OCI-LY3 (cell line): ENCODE measurements around the gene VSX1.

Experiments
- H2AFZ ChIP-seq: fragments of 200-600, 300-600 bp; shearing (Covaris generic); 2 replicates; pipeline ENCODE4 v1.6.0; 2014; ENCODE audit warnings: antibody characterized with exemption, low read depth, low read length
- H3K27ac ChIP-seq: fragments of 200-600, 300-600 bp; sonication (generic); 2 replicates; pipeline ENCODE4 v1.5.1; 2014; ENCODE audit warnings: mild to moderate bottlenecking, low read length, moderate library complexity, mixed read lengths
- H3K27me3 ChIP-seq: fragments of 200-600, 300-600 bp; sonication (generic); 2 replicates; pipeline ENCODE4 v1.6.1; 2014; ENCODE audit warnings: low read depth, low read length, mixed read lengths
- H3K36me3 ChIP-seq: fragments of 200-600, 300-600 bp; sonication (generic); replicated peaks from 2 replicates; pipeline ENCODE3; 2014; ENCODE audit warnings: low read depth, low read length, mixed read lengths
- H3K4me1 ChIP-seq: fragments of 300-600, 200-600 bp; sonication (generic); 2 replicates; pipeline ENCODE4 v1.6.1; 2014; ENCODE audit warnings: low read length, mixed read lengths
- H3K4me2 ChIP-seq: fragments of 200-600, 300-600 bp; sonication (generic); 2 replicates; pipeline ENCODE4 v1.6.1; 2014; ENCODE audit warnings: low read length, mixed read lengths
- H3K4me3 ChIP-seq: fragments of 300-600, 200-600 bp; sonication (generic); 2 replicates; pipeline ENCODE4 v1.5.1; 2014; ENCODE audit warnings: antibody characterized with exemption, mild to moderate bottlenecking, low read length, moderate library complexity
- H3K79me2 ChIP-seq: fragments of 300-600, 200-600 bp; shearing (Covaris generic); 2 replicates; pipeline ENCODE4 v1.6.1; 2014; ENCODE audit warnings: mild to moderate bottlenecking, low read length, mixed read lengths
- H3K9ac ChIP-seq: fragments of 300-600, 200-600 bp; shearing (Covaris generic); 2 replicates; pipeline ENCODE4 v1.6.0; 2014; ENCODE audit warnings: mild to moderate bottlenecking, low read length, moderate library complexity
- H3K9me3 ChIP-seq: fragments of 200-600, 300-600 bp; shearing (Covaris generic); 2 replicates; pipeline ENCODE4 v1.6.1; 2014; ENCODE audit warnings: low read length, mixed read lengths; ENCODE audit not compliant: insufficient read depth
- H4K20me1 ChIP-seq: fragments of 200-600, 300-600 bp; sonication (generic); 2 replicates; pipeline ENCODE4 v1.6.1; 2016; ENCODE audit warnings: low read length, mixed read lengths; ENCODE audit not compliant: insufficient read depth
- CTCF ChIP-seq: fragments of 200-600, 300-600 bp; sonication (generic); IDR thresholded peaks from 2 replicates; pipeline ENCODE4 v1.5.1; 2014; ENCODE audit warnings: antibody characterized with exemption, low read length, low read depth
- EZH2phosphoT487 ChIP-seq: fragments of 200-600 bp; shearing (Covaris generic); IDR thresholded peaks from 2 replicates; pipeline ENCODE4 v1.6.1; 2018; ENCODE audit warnings: antibody characterized with exemption, mixed run types, low read depth

Gene VSX1

GRCh38 chr20:25128649-25129048 lies 46.7 kb upstream of the VSX1 start:
- no peak overlapping the region for H2AFZ ChIP-seq
- H3K4me3 ChIP-seq = no peak overlapping the region
- H3K36me3 ChIP-seq = no peaks in the 10 kb centered on the region
- no peak for TF ChIP-seq CTCF
- no peak for TF ChIP-seq EZH2phosphoT487
- H3K9ac ChIP-seq = no peak overlapping the region
- no peak overlapping the region for H3K27ac ChIP-seq
- 0 out of 2 replicates have a peak, but pooled peaks cover 2% of the 10 kb centered on the region for H3K9me3 ChIP-seq
- no peaks in the 10 kb centered on the region for H3K79me2 ChIP-seq
- H3K4me1 ChIP-seq = peaks cover 7% of the 10 kb centered on the region
- no peak overlapping the region for H3K4me2 ChIP-seq
- peaks cover 4% of the 10 kb centered on the region for H3K27me3 ChIP-seq
- H4K20me1 ChIP-seq = no peaks in the 10 kb centered on the region

GRCh38 chr20:25127761-25128537 lies 46.0 kb upstream of the VSX1 start:
- TF ChIP-seq CTCF = no peak
- no peak for TF ChIP-seq EZH2phosphoT487
- no peak overlapping the region for H3K9ac ChIP-seq

GRCh38 chr20:25126204-25127029 lies 44.5 kb upstream of the VSX1 start:
- Histone ChIP-seq H4K20me1 (no peaks in the 10 kb centered on the region), H3K27ac (no peak overlapping the region), H3K27me3 (peaks cover 6% of the 10 kb centered on the region), H3K4me2 (no peak overlapping the region), H2AFZ (no peak overlapping the region), H3K36me3 (no peaks in the 10 kb centered on the region), H3K4me1 (peaks cover 7% of the 10 kb centered on the region), H3K4me3 (no peak overlapping the region), H3K9me3 (0 out of 2 replicates have a peak, but pooled peaks cover 2% of the 10 kb centered on the region), H3K9ac (no peak overlapping the region), H3K79me2 (no peaks in the 10 kb centered on the region)
- no peak for TF ChIP-seq CTCF
- no peak for TF ChIP-seq EZH2phosphoT487

More at GRCh38 chr20:25127761-25128537, 46.0 kb upstream of the VSX1 start:
- H3K79me2 ChIP-seq = no peaks in the 10 kb centered on the region
- H3K9me3 ChIP-seq = 0 out of 2 replicates have a peak, but pooled peaks cover 2% of the 10 kb centered on the region
- H3K4me1 ChIP-seq = peaks cover 7% of the 10 kb centered on the region
- H4K20me1 ChIP-seq = no peaks in the 10 kb centered on the region
- H3K4me2 ChIP-seq = no peak overlapping the region
- no peak overlapping the region for H2AFZ ChIP-seq
- H3K4me3 ChIP-seq = no peak overlapping the region
- peaks cover 4% of the 10 kb centered on the region for H3K27me3 ChIP-seq
- H3K27ac ChIP-seq = no peak overlapping the region
- H3K36me3 ChIP-seq = no peaks in the 10 kb centered on the region

GRCh38 chr20:25125636-25126035 lies 43.7 kb upstream of the VSX1 start:
- Histone ChIP-seq H3K9me3 (0 out of 2 replicates have a peak, but pooled peaks cover 2% of the 10 kb centered on the region), H3K9ac (no peak overlapping the region), H3K4me3 (no peak overlapping the region), H4K20me1 (no peaks in the 10 kb centered on the region), H3K36me3 (no peaks in the 10 kb centered on the region), H3K27ac (no peak overlapping the region), H3K27me3 (peaks cover 11% of the 10 kb centered on the region; the same call in 1 of the 2 replicates), H3K4me1 (peaks cover 7% of the 10 kb centered on the region), H2AFZ (no peak overlapping the region), H3K79me2 (no peaks in the 10 kb centered on the region), H3K4me2 (no peak overlapping the region)
- no peak for TF ChIP-seq CTCF
- TF ChIP-seq EZH2phosphoT487 = no peak
